GM18861 (cell line): ENCODE results near the gene GCM1.
"Not testable (repeated sequence)": the region's sequence is repeated elsewhere in the genome, so short reads cannot be mapped to it uniquely, and the experiment has no call there.

Source experiments
- ATAC-seq: cut with Tn5 transposase; IDR thresholded peaks from one replicate; pipeline ENCODE4 v1.9.1; 2021; ENCODE audit not compliant: unreplicated experiment

Gene GCM1

GRCh38 chr6:53148684-53149083 is at the start of gene GCM1:
TSS of gene GCM1 (minus strand) at chr6:53148841. CDS start at chr6:53145632, 3,209 bp downstream.
- no peak for ATAC-seq

- ATAC-seq, result no peak
Observed at GRCh38 chr6:53197553-53197952, 48.9 kb upstream of the GCM1 start.

GRCh38 chr6:53195048-53195447 is 46.4 kb upstream of the GCM1 start:
- no peak for ATAC-seq

- ATAC-seq, result no peak
Observed at GRCh38 chr6:53192682-53193188, 44.1 kb upstream of the GCM1 start.

- no peak for ATAC-seq
Observed at GRCh38 chr6:53189554-53189953, 40.9 kb upstream of the GCM1 start.

GRCh38 chr6:53188833-53189232 is 40.2 kb upstream of the GCM1 start:
- ATAC-seq, result no peak

GRCh38 chr6:53180678-53181077 is 32.0 kb upstream of the GCM1 start:
- no peak for ATAC-seq

- ATAC-seq, result no peak
Observed at GRCh38 chr6:53179961-53180651, 31.5 kb upstream of the GCM1 start.

GRCh38 chr6:53178837-53179432 is 30.3 kb upstream of the GCM1 start:
- ATAC-seq, result no peak

GRCh38 chr6:53175027-53175426 is 26.4 kb upstream of the GCM1 start:
- ATAC-seq, result no peak

- ATAC-seq, result no peak
Observed at GRCh38 chr6:53172468-53172803, 23.8 kb upstream of the GCM1 start.

- ATAC-seq, result no peak
Observed at GRCh38 chr6:53171605-53172467, 23.2 kb upstream of the GCM1 start.

GRCh38 chr6:53168516-53169267 is 20.1 kb upstream of the GCM1 start:
- no peak for ATAC-seq

- ATAC-seq, result no peak
Observed at GRCh38 chr6:53165293-53165692, 16.7 kb upstream of the GCM1 start.

- ATAC-seq, result no peak
Observed at GRCh38 chr6:53162606-53163005, 14.0 kb upstream of the GCM1 start.

GRCh38 chr6:53161481-53162009 is 12.9 kb upstream of the GCM1 start:
- no peak for ATAC-seq

- ATAC-seq, result no peak
Observed at GRCh38 chr6:53159558-53159957, 10.9 kb upstream of the GCM1 start.

GRCh38 chr6:53158076-53158475 is 9.4 kb upstream of the GCM1 start:
- not testable (repeated sequence) for ATAC-seq

- not testable (repeated sequence) for ATAC-seq
Observed at GRCh38 chr6:53155279-53155678, 6.6 kb upstream of the GCM1 start.

GRCh38 chr6:53154794-53155193 is 6.2 kb upstream of the GCM1 start:
- ATAC-seq, result no peak

GRCh38 chr6:53154071-53154470 is 5.4 kb upstream of the GCM1 start:
- ATAC-seq, result no peak
